OCI-LY1 (cell line): ENCODE measurements around the gene CRISP2.

Source experiments
- H2AFZ ChIP-seq: fragments of 200-600 bp; sonication (generic), shearing (Covaris generic); 2 replicates; pipeline ENCODE4 v1.6.0; 2014; ENCODE audit warnings: antibody characterized with exemption, mild to moderate bottlenecking, low read length
- H3F3A ChIP-seq: fragments of 200-600 bp; sonication (generic), shearing (Covaris generic); 2 replicates; pipeline ENCODE4 v1.6.0; 2014; ENCODE audit warnings: mild to moderate bottlenecking, antibody characterized with exemption, low read length, moderate library complexity; ENCODE audit not compliant: insufficient read depth
- H3K27ac ChIP-seq: fragments of 200-600 bp; sonication (generic); 2 replicates; pipeline ENCODE4 v1.5.1; 2014; ENCODE audit warnings: low read length, mixed run types, mild to moderate bottlenecking, low read depth; ENCODE audit not compliant: poor library complexity, severe bottlenecking
- H3K27me3 ChIP-seq: fragments of 200-600 bp; sonication (generic); 2 replicates; pipeline ENCODE4 v1.6.0; 2014; ENCODE audit warnings: antibody characterized with exemption, mild to moderate bottlenecking, low read length, moderate library complexity; ENCODE audit not compliant: insufficient read depth
- H3K36me3 ChIP-seq: fragments of 200-600 bp; sonication (generic); 2 replicates; pipeline ENCODE4 v1.6.1; 2014; ENCODE audit warnings: mild to moderate bottlenecking, antibody characterized with exemption, low read length, moderate library complexity, mixed read lengths; ENCODE audit not compliant: insufficient read depth
- H3K4me1 ChIP-seq: fragments of 200-600 bp; sonication (generic); 2 replicates; pipeline ENCODE4 v1.5.1; 2014; ENCODE audit warnings: mild to moderate bottlenecking, low read length, moderate library complexity; ENCODE audit not compliant: insufficient read depth, severe bottlenecking
- H3K4me2 ChIP-seq: fragments of 200-600 bp; sonication (generic), shearing (Covaris generic); 2 replicates; pipeline ENCODE4 v1.6.1; 2014; ENCODE audit warnings: low read length
- H3K4me3 ChIP-seq: fragments of 200-600 bp; sonication (generic); 2 replicates; pipeline ENCODE4 v1.5.1; 2014; ENCODE audit warnings: low read length, low read depth, mild to moderate bottlenecking, mixed read lengths; ENCODE audit not compliant: poor library complexity, severe bottlenecking
- H3K79me2 ChIP-seq: fragments of 200-600 bp; shearing (Covaris generic); 2 replicates; pipeline ENCODE4 v1.6.1; 2016; ENCODE audit warnings: mixed run types, low read length, mixed read lengths; ENCODE audit not compliant: insufficient read depth
- H3K9ac ChIP-seq: fragments of 200-600 bp; sonication (generic), shearing (Covaris generic); 2 replicates; pipeline ENCODE4 v1.6.1; 2014; ENCODE audit warnings: mild to moderate bottlenecking, low read length, mixed read lengths
- H3K9me2 ChIP-seq: fragments of 200-600 bp; sonication (generic), shearing (Covaris generic); 2 replicates; pipeline ENCODE4 v1.6.1; 2014; ENCODE audit warnings: low read depth, mild to moderate bottlenecking, low read length, mixed read lengths
- H3K9me3 ChIP-seq: fragments of 200-600 bp; shearing (Covaris generic); 2 replicates; pipeline ENCODE4 v1.6.1; 2014; ENCODE audit warnings: low read length, mixed read lengths
- H4K20me1 ChIP-seq: fragments of 200-600 bp; sonication (generic), shearing (Covaris generic); 2 replicates; pipeline ENCODE4 v1.6.0; 2016; ENCODE audit warnings: mild to moderate bottlenecking, low read length; ENCODE audit not compliant: insufficient read depth
- EZH2 ChIP-seq: fragments of 200-600 bp; sonication (generic), shearing (Covaris generic); IDR thresholded peaks from 2 replicates; pipeline ENCODE4 v1.8.0; 2017; ENCODE audit warnings: borderline replicate concordance, mixed run types, mild to moderate bottlenecking, antibody characterized with exemption, low read length, moderate library complexity, mixed read lengths
- TF ChIP-seq, protein P1 (sequence below): fragments of 200-600 bp; sonication (generic), shearing (Covaris generic); IDR thresholded peaks from 2 replicates; pipeline ENCODE4 v1.5.1; 2017; ENCODE audit warnings: mild to moderate bottlenecking, antibody characterized with exemption, low read length, moderate library complexity, mixed read lengths

CRISP2 gene

DNA sequence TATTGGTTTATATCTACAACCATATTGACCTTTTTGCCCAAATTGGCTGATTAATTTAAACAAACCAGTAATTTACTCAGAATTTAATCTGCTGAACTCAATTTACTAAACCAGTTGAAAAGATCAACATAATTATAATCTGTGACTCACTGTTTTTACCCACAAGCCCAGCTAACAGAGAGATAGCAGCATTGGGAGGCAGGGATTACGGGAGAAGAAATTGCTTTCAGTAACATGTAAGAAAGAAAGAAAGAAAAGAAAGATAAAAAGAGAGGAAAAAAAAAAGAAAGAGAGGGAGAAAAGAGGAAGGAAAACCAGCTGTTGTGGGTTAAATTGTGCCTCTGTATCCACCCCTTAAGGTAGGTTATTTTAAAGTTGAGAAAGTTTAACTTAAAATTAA is 63.4 kb downstream of the CRISP2 start:
- Histone ChIP-seq H3K4me2 (no peak overlapping the region), H3K9ac (no peak overlapping the region), H3K9me3 (no peaks in the 10 kb centered on the region), H3K4me3 (no peak overlapping the region), H4K20me1 (no peaks in the 10 kb centered on the region), H3K79me2 (no peaks in the 10 kb centered on the region), H3K27ac (no peak overlapping the region), H3K9me2 (no peaks in the 10 kb centered on the region), H3K4me1 (no peaks in the 10 kb centered on the region), H3K27me3 (no peaks in the 10 kb centered on the region), H3K36me3 (no peaks in the 10 kb centered on the region), H2AFZ (no peak overlapping the region), H3F3A (no peaks in the 10 kb centered on the region)
- TF ChIP-seq EZH2, result no peak

DNA sequence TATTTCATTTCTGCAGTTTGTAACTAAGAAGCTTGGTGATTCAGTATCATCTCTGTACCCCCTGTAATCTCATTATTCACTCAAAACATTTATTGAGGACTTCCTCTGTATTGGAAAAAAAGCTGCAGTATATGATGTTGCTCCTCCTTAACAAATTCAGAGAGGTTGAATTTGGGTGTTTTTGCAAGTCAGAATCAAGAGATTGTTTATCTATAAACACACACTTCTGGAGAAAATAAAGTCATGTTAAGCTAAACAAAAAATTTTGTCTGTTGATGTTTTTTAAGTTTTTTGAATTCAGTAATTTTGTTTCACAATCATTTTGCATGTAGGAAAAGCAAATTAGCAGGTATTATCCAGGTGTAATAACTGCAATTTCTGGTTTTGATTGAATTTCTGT is 65.3 kb downstream of the CRISP2 start:
- no peaks in the 10 kb centered on the region for H3K9me2 ChIP-seq
- H3K79me2 ChIP-seq, result no peaks in the 10 kb centered on the region
- TF ChIP-seq EZH2, result no peak
- TF ChIP-seq, protein P1, sequence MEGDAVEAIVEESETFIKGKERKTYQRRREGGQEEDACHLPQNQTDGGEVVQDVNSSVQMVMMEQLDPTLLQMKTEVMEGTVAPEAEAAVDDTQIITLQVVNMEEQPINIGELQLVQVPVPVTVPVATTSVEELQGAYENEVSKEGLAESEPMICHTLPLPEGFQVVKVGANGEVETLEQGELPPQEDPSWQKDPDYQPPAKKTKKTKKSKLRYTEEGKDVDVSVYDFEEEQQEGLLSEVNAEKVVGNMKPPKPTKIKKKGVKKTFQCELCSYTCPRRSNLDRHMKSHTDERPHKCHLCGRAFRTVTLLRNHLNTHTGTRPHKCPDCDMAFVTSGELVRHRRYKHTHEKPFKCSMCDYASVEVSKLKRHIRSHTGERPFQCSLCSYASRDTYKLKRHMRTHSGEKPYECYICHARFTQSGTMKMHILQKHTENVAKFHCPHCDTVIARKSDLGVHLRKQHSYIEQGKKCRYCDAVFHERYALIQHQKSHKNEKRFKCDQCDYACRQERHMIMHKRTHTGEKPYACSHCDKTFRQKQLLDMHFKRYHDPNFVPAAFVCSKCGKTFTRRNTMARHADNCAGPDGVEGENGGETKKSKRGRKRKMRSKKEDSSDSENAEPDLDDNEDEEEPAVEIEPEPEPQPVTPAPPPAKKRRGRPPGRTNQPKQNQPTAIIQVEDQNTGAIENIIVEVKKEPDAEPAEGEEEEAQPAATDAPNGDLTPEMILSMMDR, result no peak
- H3K27me3 ChIP-seq, result no peaks in the 10 kb centered on the region
- no peaks in the 10 kb centered on the region for H4K20me1 ChIP-seq
- H3K4me2 ChIP-seq, result no peak overlapping the region
- no peaks in the 10 kb centered on the region for H3K36me3 ChIP-seq
- no peak overlapping the region for H3K4me3 ChIP-seq
- H2AFZ ChIP-seq, result no peak overlapping the region
- no peaks in the 10 kb centered on the region for H3K9me3 ChIP-seq
- H3K27ac ChIP-seq, result no peak overlapping the region
- no peaks in the 10 kb centered on the region for H3F3A ChIP-seq
- H3K4me1 ChIP-seq, result no peaks in the 10 kb centered on the region
- no peak overlapping the region for H3K9ac ChIP-seq

DNA sequence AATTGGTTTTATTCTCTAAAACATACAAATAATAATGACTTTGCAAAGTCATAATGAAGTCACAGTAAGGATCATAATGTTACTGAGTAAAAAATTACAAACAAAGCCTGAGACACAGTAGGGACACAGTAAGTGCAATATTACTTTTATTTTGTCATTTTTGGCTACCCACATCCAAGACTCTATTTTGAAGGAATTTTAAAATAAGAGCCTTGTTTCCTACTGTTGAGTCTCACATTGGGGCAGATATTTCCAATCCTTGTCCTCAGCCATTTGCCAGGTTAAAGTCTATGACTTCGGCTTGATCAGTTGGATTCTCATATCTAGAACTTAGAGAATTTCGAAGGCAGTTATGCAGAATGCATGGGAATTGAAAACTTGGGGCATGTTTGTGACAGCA is 65.9 kb downstream of the CRISP2 start:
- H3K9ac ChIP-seq, result no peak overlapping the region
- TF ChIP-seq EZH2, result no peak
- TF ChIP-seq, protein P1, result no peak

DNA sequence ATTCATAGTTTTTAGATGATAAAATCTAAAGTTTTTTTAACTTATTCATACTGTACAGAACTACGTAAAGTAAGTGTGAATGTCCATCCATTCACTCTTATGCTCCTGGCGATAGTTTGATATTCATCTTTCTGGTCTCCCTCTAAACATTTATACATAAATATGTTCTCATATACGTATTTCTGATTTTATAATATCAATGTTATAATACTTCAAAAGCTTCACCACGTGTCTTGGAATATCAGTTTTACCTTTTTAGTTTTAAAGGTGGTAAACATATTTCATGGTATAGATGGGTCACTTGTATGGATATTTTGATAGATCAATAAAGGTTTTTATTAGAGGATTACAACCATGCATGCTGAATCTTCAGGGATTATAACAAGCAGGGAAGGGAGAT is 66.4 kb downstream of the CRISP2 start:
- no peaks in the 10 kb centered on the region for H3F3A ChIP-seq
- no peaks in the 10 kb centered on the region for H3K79me2 ChIP-seq
- H4K20me1 ChIP-seq, result no peaks in the 10 kb centered on the region
- H3K36me3 ChIP-seq, result no peaks in the 10 kb centered on the region
- no peaks in the 10 kb centered on the region for H3K27me3 ChIP-seq
- H3K27ac ChIP-seq, result no peak overlapping the region
- H3K4me2 ChIP-seq, result no peak overlapping the region
- H3K4me3 ChIP-seq, result no peak overlapping the region
- no peaks in the 10 kb centered on the region for H3K4me1 ChIP-seq
- no peaks in the 10 kb centered on the region for H3K9me3 ChIP-seq
- no peak overlapping the region for H3K9ac ChIP-seq
- TF ChIP-seq EZH2, result no peak
- TF ChIP-seq, protein P1, result no peak
- H2AFZ ChIP-seq, result no peak overlapping the region
- no peaks in the 10 kb centered on the region for H3K9me2 ChIP-seq

More for the DNA sequence above, 65.9 kb downstream of the CRISP2 start:
- Histone ChIP-seq H3K36me3 (no peaks in the 10 kb centered on the region), H2AFZ (no peak overlapping the region), H3K27ac (no peak overlapping the region), H3K9me2 (no peaks in the 10 kb centered on the region), H3K79me2 (no peaks in the 10 kb centered on the region), H3K4me2 (no peak overlapping the region), H3K9me3 (no peaks in the 10 kb centered on the region), H4K20me1 (no peaks in the 10 kb centered on the region), H3K4me1 (no peaks in the 10 kb centered on the region), H3K4me3 (no peak overlapping the region), H3K27me3 (no peaks in the 10 kb centered on the region), H3F3A (no peaks in the 10 kb centered on the region)
